KMS-11 (cell line): ENCODE measurements around the gene ILF3.

Source experiments
- H2AFZ ChIP-seq: fragments of 200-600 bp; sonication (generic); 2 replicates; pipeline ENCODE4 v1.6.1; 2016; ENCODE audit warnings: antibody characterized with exemption, mixed run types, low read depth
- H3K27ac ChIP-seq: fragments of 200-600 bp; sonication (generic); 2 replicates; pipeline ENCODE4 v1.6.1; 2016; ENCODE audit warnings: mild to moderate bottlenecking, mixed run types
- H3K27me3 ChIP-seq: fragments of 200-600 bp; sonication (generic); 2 replicates; pipeline ENCODE4 v1.6.1; 2017; ENCODE audit warnings: mild to moderate bottlenecking, low read depth, mixed run types, moderate library complexity; ENCODE audit not compliant: insufficient read depth
- H3K36me3 ChIP-seq: fragments of 200-600 bp; sonication (generic); 2 replicates; pipeline ENCODE4 v1.6.1; 2017; ENCODE audit warnings: mild to moderate bottlenecking, mixed run types; ENCODE audit not compliant: insufficient read depth
- H3K4me1 ChIP-seq: fragments of 200-600 bp; sonication (generic); 2 replicates; pipeline ENCODE4 v1.6.1; 2016; ENCODE audit warnings: mild to moderate bottlenecking, low read depth, mixed run types; ENCODE audit not compliant: poor library complexity, severe bottlenecking
- H3K4me2 ChIP-seq: fragments of 200-600 bp; sonication (generic); 2 replicates; pipeline ENCODE4 v1.7.0; 2016; ENCODE audit warnings: mild to moderate bottlenecking, mixed run types
- H3K4me3 ChIP-seq: fragments of 200-600 bp; sonication (generic); IDR thresholded peaks from 2 replicates; pipeline ENCODE4 v1.6.1; 2017; ENCODE audit warnings: low read depth, low read length, mixed read lengths; ENCODE audit not compliant: insufficient read depth
- H3K79me2 ChIP-seq: fragments of 200-600 bp; sonication (generic); 2 replicates; pipeline ENCODE4 v1.6.1; 2016; ENCODE audit warnings: low read depth, mixed run types; ENCODE audit not compliant: insufficient read depth
- H3K9ac ChIP-seq: fragments of 200-600 bp; sonication (generic); 2 replicates; pipeline ENCODE4 v1.6.1; 2016; ENCODE audit warnings: mild to moderate bottlenecking, mixed run types
- H4K20me1 ChIP-seq: fragments of 200-600 bp; sonication (generic); 2 replicates; pipeline ENCODE4 v1.6.1; 2016; ENCODE audit warnings: mild to moderate bottlenecking, mixed run types; ENCODE audit not compliant: insufficient read depth
- TF ChIP-seq, protein P1 (sequence below): fragments of 200-600 bp; sonication (generic); conservative IDR thresholded peaks from 2 replicates; pipeline ENCODE4 v1.6.1; 2017; ENCODE audit warnings: low read depth, mild to moderate bottlenecking, antibody characterized with exemption, low read length, moderate library complexity, mixed read lengths

ILF3 gene

DNA sequence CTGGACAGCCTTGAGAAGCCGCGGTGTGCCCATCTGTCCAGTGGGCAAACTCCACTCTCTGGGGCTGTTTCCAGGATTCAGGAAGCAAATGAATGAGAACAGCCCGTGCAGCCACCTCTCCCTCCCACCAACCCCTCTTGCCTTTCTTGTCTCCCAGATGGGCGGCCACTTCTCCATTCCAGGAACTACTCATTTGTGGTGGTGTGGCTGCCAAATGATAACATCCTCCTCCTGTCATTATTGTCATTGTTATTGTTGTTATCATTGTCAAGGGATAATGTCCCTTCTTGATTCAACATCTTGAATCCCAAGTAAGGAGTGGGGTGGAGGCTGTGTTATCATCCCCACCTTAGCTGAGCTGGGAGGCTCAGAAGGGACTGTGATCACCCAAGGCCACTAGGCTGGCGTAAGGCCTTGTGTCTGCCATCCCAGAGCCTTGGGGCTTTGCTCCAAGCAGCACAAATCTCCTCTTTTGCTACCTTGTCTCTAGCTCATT lies 65.4 kb downstream of the ILF3 start:
- no peak overlapping the region for H3K27ac ChIP-seq
- H3K4me3 ChIP-seq: no peak overlapping the region
- no peaks in the 10 kb centered on the region for H3K27me3 ChIP-seq

DNA sequence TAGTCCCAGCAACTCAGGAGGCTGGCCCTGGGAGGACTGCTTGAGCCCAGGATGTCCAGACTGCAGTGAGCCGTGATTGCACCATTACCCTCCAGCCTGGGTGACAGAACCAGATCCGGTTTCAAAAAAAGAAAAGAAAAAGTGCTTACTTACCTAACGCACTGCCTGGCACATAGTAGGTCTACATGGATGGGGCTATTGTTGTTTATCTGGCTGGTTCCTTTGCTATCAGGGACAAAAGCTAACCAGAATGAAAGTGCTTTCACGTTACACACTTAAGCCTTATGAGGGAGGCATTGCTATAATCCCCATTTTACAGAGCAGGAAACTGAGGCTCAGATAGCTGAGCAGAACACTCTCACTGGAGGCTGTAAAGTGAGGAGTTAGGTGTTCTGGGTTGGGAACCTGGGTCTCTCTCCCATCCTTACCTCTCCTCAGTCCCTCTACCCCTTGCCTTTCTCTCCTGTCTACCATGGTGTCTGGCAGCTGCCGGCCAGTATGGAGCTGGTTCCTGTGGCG lies 66.5 kb downstream of the ILF3 start:
- peaks cover 75% of the 10 kb centered on the region for H3K79me2 ChIP-seq
- peaks cover 19% of the 10 kb centered on the region for H3K4me1 ChIP-seq
- H3K4me2 ChIP-seq: no peak overlapping the region
- no peak overlapping the region for H3K9ac ChIP-seq
- no peaks in the 10 kb centered on the region for H3K36me3 ChIP-seq
- no peak overlapping the region for H3K4me3 ChIP-seq
- no peak overlapping the region for H2AFZ ChIP-seq
- no peak overlapping the region for H3K27ac ChIP-seq
- no peaks in the 10 kb centered on the region for H3K27me3 ChIP-seq
- peaks cover 20% of the 10 kb centered on the region for H4K20me1 ChIP-seq
- TF ChIP-seq, protein P1, sequence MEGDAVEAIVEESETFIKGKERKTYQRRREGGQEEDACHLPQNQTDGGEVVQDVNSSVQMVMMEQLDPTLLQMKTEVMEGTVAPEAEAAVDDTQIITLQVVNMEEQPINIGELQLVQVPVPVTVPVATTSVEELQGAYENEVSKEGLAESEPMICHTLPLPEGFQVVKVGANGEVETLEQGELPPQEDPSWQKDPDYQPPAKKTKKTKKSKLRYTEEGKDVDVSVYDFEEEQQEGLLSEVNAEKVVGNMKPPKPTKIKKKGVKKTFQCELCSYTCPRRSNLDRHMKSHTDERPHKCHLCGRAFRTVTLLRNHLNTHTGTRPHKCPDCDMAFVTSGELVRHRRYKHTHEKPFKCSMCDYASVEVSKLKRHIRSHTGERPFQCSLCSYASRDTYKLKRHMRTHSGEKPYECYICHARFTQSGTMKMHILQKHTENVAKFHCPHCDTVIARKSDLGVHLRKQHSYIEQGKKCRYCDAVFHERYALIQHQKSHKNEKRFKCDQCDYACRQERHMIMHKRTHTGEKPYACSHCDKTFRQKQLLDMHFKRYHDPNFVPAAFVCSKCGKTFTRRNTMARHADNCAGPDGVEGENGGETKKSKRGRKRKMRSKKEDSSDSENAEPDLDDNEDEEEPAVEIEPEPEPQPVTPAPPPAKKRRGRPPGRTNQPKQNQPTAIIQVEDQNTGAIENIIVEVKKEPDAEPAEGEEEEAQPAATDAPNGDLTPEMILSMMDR: no peak

More for the DNA sequence above, 65.4 kb downstream of the ILF3 start:
- no peak overlapping the region for H2AFZ ChIP-seq
- H3K4me1 ChIP-seq: peaks cover 19% of the 10 kb centered on the region
- H3K79me2 ChIP-seq: peaks cover 64% of the 10 kb centered on the region
- peaks cover 20% of the 10 kb centered on the region for H4K20me1 ChIP-seq
- no peak overlapping the region; the same call in 1 of the 2 replicates for H3K9ac ChIP-seq
- TF ChIP-seq, protein P1: no peak
- H3K4me2 ChIP-seq: peak overlapping the region; percentile 98
- no peaks in the 10 kb centered on the region for H3K36me3 ChIP-seq

DNA sequence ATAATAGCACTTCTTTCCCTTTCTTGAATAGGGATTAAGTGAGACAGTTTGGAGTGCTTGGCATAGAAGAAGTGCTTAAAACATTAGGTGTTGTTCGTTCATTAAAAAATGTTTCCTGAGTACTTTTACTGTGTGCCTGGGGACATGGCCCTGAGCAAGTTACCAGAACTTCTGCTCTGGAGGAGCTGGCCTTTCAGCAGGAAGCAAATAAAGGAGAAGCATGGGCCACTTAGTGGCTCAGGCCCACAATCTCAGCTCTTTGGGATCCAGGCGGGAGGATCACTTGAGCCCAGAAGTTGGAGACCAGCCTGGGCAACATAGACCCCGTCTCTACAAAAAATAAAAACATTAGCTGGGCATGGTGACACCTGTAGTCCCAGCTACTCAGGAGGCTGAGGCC lies 69.4 kb downstream of the ILF3 start:
- peaks cover 10% of the 10 kb centered on the region for H3K4me1 ChIP-seq
- TF ChIP-seq, protein P1: no peak
- no peak overlapping the region for H3K4me2 ChIP-seq
- H4K20me1 ChIP-seq: peaks cover 19% of the 10 kb centered on the region
- H3K27ac ChIP-seq: no peak overlapping the region
- no peak overlapping the region for H3K4me3 ChIP-seq
- H2AFZ ChIP-seq: no peak overlapping the region
- peaks cover 99% of the 10 kb centered on the region for H3K79me2 ChIP-seq
- no peak overlapping the region for H3K9ac ChIP-seq
- no peaks in the 10 kb centered on the region for H3K36me3 ChIP-seq
- H3K27me3 ChIP-seq: no peaks in the 10 kb centered on the region

DNA sequence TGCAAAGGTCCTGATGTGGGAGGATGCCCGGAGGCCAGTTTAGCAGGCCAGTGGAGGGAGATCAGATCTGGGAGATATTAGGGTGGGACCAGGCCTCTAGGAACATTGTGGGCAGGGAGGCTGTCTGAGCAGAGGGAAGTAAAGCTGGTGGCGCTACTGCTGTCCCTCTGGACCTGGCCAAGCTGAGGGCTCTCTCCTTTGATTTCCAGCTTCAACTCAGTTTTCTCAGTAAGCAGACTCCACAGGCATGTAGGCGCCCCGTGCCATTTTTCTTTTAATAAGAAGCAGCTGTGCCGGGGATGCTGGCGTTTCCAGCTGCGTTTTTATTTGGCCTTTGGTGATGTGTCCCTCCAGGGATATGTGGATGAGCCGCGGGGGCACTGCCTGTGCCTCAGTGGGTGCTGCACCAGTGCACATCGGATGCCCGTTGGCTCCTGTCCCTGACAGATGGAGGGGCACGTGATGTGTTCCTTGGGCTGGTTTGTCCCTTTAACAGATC lies 70.5 kb downstream of the ILF3 start:
- H3K4me3 ChIP-seq: no peak overlapping the region

More for the DNA sequence above, 70.5 kb downstream of the ILF3 start:
- Histone ChIP-seq H3K36me3 (no peaks in the 10 kb centered on the region), H3K4me1 (peaks cover 4% of the 10 kb centered on the region), H3K9ac (no peak overlapping the region), H4K20me1 (peaks cover 11% of the 10 kb centered on the region), H3K27me3 (no peaks in the 10 kb centered on the region), H3K4me2 (no peak overlapping the region), H2AFZ (no peak overlapping the region), H3K79me2 (peaks cover 96% of the 10 kb centered on the region), H3K27ac (no peak overlapping the region)
- TF ChIP-seq, protein P1: no peak
